Endothelial cell (in vitro differentiated cells): ENCODE results near the gene GRIN2A. TPM values are rescaled to one million over a fixed set of nuclear protein-coding genes. Genes with fewer than 3 reads are reported as not detected.

Source experiments
- DNase-seq: peaks from one replicate; pipeline ENCODE4 v3.0.0; 2021; ENCODE audit warnings: low spot score
- H3K27ac Mint-ChIP-seq: one replicate; pipeline ENCODE4 v1.8.0; 2021; ENCODE audit warnings: mixed read lengths, inconsistent platforms; ENCODE audit not compliant: unreplicated experiment
- H3K27me3 Mint-ChIP-seq: one replicate; pipeline ENCODE4 v1.8.0; 2021; ENCODE audit warnings: mild to moderate bottlenecking, moderate library complexity, mixed read lengths, inconsistent platforms; ENCODE audit not compliant: unreplicated experiment
- H3K36me3 Mint-ChIP-seq: one replicate; pipeline ENCODE4 v1.8.0; 2021; ENCODE audit warnings: mild to moderate bottlenecking, low read depth, mixed read lengths, inconsistent platforms; ENCODE audit not compliant: unreplicated experiment
- H3K4me1 Mint-ChIP-seq: one replicate; pipeline ENCODE4 v1.8.0; 2021; ENCODE audit warnings: mild to moderate bottlenecking, mixed read lengths, inconsistent platforms; ENCODE audit not compliant: unreplicated experiment
- H3K4me3 Mint-ChIP-seq: one replicate; pipeline ENCODE4 v1.8.0; 2021; ENCODE audit warnings: mild to moderate bottlenecking, mixed read lengths, inconsistent platforms; ENCODE audit not compliant: unreplicated experiment
- H3K9me3 Mint-ChIP-seq: one replicate; pipeline ENCODE4 v1.8.0; 2021; ENCODE audit warnings: mixed read lengths, inconsistent platforms; ENCODE audit not compliant: unreplicated experiment
- total RNA-seq: library from RNA; stranded (reverse); fragmentation: NEBNext Ultra II Directional; extraction: Animal tissue kit (Norgen Biotek cat#: 25700); gene quantifications from one replicate; pipeline ENCODE4 v1.2.1, GENCODE V29; 2021; ENCODE audit not compliant: unreplicated experiment
- TF ChIP-seq, protein P1 (sequence below): fragments of 200-600 bp; sonication (generic); IDR thresholded peaks from one replicate; pipeline ENCODE4 v1.5.0; 2021; ENCODE audit warnings: antibody characterized with exemption; ENCODE audit not compliant: unreplicated experiment

GRIN2A gene
- total RNA-seq, 1 donor from 2014 or later: 0.03 TPM

DNA sequence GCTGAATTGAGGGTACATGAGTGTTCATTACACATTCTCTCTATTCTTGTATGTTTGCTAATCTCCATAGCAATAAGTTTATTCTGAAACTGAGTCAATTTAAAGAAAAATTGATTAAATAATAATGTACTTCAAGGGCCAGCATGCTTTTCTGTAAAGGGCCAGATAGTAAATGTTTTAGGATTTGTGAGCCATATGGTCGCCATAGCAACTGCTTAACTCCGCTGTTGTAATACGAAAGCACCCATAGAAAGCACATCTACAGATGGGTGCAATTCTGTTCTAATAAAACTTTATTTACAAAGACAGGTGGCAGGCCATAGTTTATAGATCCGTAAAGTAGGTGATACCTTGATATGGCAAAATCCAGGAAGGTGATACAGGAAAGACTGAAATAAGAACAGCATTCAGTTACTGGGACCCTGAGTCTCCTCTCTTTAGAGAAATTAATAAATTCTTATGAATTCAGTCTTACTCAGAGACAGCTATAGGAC, 36.6 kb downstream of the GRIN2A start:
- H3K4me1 Mint-ChIP-seq: no peaks in the 10 kb centered on the region
- H3K27ac Mint-ChIP-seq: no peak overlapping the region
- peaks cover 2% of the 10 kb centered on the region for H3K27me3 Mint-ChIP-seq
- H3K4me3 Mint-ChIP-seq: no peak overlapping the region
- H3K9me3 Mint-ChIP-seq: no peaks in the 10 kb centered on the region
- H3K36me3 Mint-ChIP-seq: no peaks in the 10 kb centered on the region
- DNase-seq: no peak
- TF ChIP-seq, protein P1, sequence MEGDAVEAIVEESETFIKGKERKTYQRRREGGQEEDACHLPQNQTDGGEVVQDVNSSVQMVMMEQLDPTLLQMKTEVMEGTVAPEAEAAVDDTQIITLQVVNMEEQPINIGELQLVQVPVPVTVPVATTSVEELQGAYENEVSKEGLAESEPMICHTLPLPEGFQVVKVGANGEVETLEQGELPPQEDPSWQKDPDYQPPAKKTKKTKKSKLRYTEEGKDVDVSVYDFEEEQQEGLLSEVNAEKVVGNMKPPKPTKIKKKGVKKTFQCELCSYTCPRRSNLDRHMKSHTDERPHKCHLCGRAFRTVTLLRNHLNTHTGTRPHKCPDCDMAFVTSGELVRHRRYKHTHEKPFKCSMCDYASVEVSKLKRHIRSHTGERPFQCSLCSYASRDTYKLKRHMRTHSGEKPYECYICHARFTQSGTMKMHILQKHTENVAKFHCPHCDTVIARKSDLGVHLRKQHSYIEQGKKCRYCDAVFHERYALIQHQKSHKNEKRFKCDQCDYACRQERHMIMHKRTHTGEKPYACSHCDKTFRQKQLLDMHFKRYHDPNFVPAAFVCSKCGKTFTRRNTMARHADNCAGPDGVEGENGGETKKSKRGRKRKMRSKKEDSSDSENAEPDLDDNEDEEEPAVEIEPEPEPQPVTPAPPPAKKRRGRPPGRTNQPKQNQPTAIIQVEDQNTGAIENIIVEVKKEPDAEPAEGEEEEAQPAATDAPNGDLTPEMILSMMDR: no peak

DNA sequence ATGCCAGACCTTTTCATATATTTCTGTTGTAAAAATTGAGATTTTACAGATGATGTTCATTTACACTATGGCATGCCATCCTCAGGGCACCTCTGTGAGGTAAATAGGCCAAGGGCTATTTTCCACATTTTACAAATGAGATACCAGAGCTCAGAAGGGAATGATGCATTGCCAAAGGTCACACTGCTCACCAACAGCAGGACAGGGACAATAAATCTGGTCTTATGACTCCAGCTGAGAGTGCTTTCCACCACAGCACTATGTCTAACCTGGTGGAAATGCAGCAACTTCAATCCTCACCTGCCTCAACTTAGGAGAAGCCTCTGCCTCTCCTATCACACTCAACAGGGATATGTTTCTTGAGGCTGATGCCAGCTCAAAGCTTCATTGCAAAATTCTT, 40.6 kb downstream of the GRIN2A start:
- Mint-ChIP-seq H3K4me3 (no peak overlapping the region), H3K9me3 (no peaks in the 10 kb centered on the region), H3K27ac (no peak overlapping the region), H3K36me3 (no peaks in the 10 kb centered on the region), H3K4me1 (no peaks in the 10 kb centered on the region), H3K27me3 (no peaks in the 10 kb centered on the region)
- TF ChIP-seq, protein P1: no peak
- DNase-seq: no peak

DNA sequence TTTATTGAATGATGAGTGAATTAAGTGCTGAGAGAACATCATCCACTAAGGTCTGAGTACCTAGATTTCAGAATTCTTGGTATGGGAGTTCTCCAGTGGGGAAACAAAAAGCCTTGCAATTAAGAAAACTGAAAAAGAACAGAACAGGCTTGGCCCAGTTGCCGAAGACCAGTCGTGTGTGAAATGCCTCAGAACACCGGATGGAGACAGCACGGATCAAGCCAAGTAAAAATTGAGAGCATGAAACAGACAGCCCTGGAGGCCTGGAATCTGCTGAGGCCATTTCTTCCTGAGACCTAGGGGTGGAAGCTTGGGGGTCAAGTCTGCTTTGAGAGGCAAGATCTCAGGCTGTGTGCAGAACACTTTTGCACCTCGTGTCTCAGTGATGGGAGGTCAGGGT, 43.3 kb downstream of the GRIN2A start:
- no peaks in the 10 kb centered on the region for H3K9me3 Mint-ChIP-seq
- H3K4me1 Mint-ChIP-seq: no peaks in the 10 kb centered on the region
- H3K27me3 Mint-ChIP-seq: no peaks in the 10 kb centered on the region
- TF ChIP-seq, protein P1: no peak
- DNase-seq: no peak
- H3K4me3 Mint-ChIP-seq: no peak overlapping the region
- no peak overlapping the region for H3K27ac Mint-ChIP-seq
- no peaks in the 10 kb centered on the region for H3K36me3 Mint-ChIP-seq

DNA sequence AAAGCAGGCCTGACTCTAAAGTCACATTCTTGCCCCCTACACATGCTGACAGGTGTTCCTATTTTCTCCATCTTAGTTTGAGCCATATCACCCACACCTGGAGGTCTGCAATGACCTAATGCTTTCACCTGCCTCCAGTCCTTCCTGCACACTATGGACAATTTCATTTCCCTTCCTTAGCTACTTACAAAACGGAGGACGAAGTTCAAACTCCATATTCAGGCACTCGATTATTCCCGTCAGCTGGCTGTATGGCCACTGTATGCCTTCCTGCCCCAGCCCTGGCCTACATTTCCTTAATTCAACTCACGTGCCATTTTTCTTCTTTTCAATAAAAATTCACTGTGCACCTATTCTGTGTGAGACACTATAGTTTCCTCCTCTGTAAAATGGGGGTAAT, 44.9 kb downstream of the GRIN2A start:
- no peaks in the 10 kb centered on the region for H3K9me3 Mint-ChIP-seq
- no peak overlapping the region for H3K4me3 Mint-ChIP-seq
- peaks cover 2% of the 10 kb centered on the region for H3K27me3 Mint-ChIP-seq
- no peaks in the 10 kb centered on the region for H3K4me1 Mint-ChIP-seq
- no peak for DNase-seq
- no peak overlapping the region for H3K27ac Mint-ChIP-seq
- no peaks in the 10 kb centered on the region for H3K36me3 Mint-ChIP-seq
- TF ChIP-seq, protein P1: no peak

DNA sequence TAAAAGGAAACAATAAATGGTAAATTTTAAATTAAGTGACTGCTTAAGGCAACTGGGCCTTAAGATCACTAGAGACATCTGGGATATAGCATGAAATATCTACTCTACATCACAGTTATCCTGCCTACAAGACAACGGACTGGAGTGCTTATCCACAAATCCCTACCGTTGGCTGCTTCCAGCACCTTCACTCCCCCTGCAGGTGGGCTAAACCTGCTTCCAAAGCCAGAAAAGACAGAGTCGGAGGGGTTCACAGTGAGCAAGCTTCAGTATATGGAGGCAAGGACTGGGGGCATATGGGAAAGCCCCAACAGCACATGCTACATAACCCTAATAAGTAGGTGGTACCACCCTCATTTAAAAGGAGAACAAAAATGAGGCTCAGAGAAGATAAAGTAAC, 45.3 kb downstream of the GRIN2A start:
- Mint-ChIP-seq H3K4me3 (no peak overlapping the region), H3K27me3 (peaks cover 2% of the 10 kb centered on the region), H3K4me1 (no peaks in the 10 kb centered on the region), H3K36me3 (no peaks in the 10 kb centered on the region), H3K9me3 (no peaks in the 10 kb centered on the region), H3K27ac (no peak overlapping the region)
- DNase-seq: no peak
- TF ChIP-seq, protein P1: no peak
